Measurements from ENCODE around the gene MCM7. TPM values are rescaled to one million over a fixed set of nuclear protein-coding genes. Genes with fewer than 3 reads are reported as not detected.
A peak's percentile ranks its signal among the peaks of the same experiment; 100 is the strongest.

Gene MCM7
- total RNA-seq, 1 donor from 2014 or later = 101 TPM

DNA sequence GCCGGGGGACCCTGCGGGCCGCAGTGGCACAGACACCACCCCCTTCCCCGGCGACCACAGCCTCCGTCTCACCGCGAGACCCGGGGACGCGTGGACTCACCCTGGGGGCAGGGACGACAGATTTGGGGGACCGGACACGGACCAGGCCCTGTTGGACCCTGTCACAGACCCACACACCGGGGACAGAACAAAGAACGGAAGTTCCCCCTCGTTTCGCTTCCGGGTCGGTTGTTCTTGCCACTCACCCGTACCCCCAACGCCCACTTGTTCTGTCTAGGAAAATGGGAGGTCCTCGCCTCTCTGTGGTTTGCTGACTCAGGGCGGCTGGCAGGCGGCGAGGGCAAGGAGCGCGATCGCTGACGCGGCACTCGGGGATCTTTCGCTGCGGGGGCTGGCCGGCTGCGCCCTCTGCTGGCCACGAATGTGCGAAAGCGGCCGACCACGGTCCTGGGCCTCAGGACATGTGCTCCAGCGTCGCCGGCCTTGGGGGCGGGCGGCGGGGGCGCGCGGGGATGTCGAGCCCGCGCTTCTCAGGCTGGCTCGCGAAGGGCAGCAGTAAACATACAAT is 19.6 kb downstream of the MCM7 start, which contains the start of gene ZNF3:
TSS of gene ZNF3 (minus strand) at position 189 of the 568 bp plus-strand sequence. CDS start 4,366 bp downstream, outside the sequence.
- Histone ChIP-seq H3K27me3 (ENCODE audit: control insufficient read depth, insufficient read depth, low read length) (no peaks in the 10 kb centered on the region), H3K36me3 (ENCODE audit: control insufficient read depth, insufficient read depth, low read length) (peaks cover 2% of the 10 kb centered on the region), H3K4me3 (ENCODE audit: low read depth, low read length) (peak within 1 kb of the TSS; percentile 96)
- TF ChIP-seq, protein P1, sequence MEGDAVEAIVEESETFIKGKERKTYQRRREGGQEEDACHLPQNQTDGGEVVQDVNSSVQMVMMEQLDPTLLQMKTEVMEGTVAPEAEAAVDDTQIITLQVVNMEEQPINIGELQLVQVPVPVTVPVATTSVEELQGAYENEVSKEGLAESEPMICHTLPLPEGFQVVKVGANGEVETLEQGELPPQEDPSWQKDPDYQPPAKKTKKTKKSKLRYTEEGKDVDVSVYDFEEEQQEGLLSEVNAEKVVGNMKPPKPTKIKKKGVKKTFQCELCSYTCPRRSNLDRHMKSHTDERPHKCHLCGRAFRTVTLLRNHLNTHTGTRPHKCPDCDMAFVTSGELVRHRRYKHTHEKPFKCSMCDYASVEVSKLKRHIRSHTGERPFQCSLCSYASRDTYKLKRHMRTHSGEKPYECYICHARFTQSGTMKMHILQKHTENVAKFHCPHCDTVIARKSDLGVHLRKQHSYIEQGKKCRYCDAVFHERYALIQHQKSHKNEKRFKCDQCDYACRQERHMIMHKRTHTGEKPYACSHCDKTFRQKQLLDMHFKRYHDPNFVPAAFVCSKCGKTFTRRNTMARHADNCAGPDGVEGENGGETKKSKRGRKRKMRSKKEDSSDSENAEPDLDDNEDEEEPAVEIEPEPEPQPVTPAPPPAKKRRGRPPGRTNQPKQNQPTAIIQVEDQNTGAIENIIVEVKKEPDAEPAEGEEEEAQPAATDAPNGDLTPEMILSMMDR (IDR thresholded peaks at IDR 0.05; ENCODE audit: insufficient read depth, low read length, poor library complexity, severe bottlenecking) = peak; percentile 75
- DNase-seq (ENCODE audit: low read depth) = peak; percentile 90

DNA sequence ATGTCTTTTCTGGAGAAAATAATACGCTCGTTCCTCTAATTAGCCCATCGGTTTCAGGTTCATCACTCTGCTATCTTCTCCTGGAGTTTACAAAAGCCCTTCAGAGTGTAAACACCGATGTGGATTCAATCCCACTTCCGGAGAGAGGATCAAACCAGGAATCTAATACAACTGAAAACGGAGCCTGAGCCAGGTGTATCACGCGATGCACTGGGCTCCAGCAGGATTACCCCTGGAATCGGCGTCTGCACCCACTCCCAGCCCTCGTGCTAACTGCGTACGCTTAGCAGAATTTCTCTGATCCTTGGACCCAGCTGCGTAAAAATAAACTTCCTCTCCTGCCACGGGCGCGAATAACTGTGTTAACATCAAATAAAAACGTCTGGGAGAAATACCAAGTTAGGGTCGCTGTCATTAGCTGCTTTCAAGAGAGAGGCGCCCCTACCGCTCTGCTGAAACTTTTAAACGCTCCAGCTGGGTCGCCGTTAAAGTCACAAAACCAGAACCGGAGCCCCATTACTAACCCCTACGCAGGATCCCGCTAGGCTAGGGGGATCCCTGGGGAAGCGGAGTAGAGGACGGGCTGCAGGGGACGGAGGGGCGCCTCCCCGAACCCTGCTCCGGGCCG is 20.2 kb downstream of the MCM7 start:
- no peaks in the 10 kb centered on the region for H3K27me3 ChIP-seq (ENCODE audit: control insufficient read depth, insufficient read depth, low read length)
- H3K4me3 ChIP-seq (ENCODE audit: low read depth, low read length) = peak overlapping the region; percentile 96
- peaks cover 3% of the 10 kb centered on the region for H3K36me3 ChIP-seq (ENCODE audit: control insufficient read depth, insufficient read depth, low read length)
- TF ChIP-seq, protein P1 (IDR thresholded peaks at IDR 0.05; ENCODE audit: insufficient read depth, low read length, poor library complexity, severe bottlenecking) = no peak
- DNase-seq (ENCODE audit: low read depth) = no peak

DNA sequence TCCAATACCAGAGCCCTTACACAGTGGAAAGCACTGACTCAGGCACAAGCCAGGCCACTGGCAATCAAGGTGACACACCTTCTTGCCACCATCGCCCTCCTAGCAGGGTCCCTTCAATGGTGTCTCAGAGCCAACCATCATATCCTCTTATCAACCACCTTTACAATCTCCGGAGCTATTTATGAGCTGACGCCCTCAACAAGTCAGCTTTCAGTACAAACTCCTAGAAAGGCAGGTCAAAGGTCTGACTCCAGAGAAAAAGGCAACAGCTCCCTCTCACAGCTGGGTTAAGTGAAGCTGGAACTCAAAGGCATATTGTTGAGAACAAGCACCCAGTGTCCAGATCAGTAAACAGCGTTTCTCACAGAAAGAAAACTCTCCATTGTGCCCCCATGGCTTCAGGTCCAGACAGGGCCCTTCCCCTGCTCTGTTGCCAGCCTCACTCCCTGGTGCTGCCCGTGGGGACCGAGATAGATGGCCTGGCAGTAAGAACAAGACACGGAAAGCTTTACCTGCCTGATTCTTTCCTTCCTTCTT is 22.1 kb downstream of the MCM7 start:
- no peaks in the 10 kb centered on the region for H3K27me3 ChIP-seq (ENCODE audit: control insufficient read depth, insufficient read depth, low read length)
- no peak overlapping the region for H3K4me3 ChIP-seq (ENCODE audit: low read depth, low read length)
- TF ChIP-seq, protein P1 (IDR thresholded peaks at IDR 0.05; ENCODE audit: insufficient read depth, low read length, poor library complexity, severe bottlenecking) = no peak
- no peak for DNase-seq (ENCODE audit: low read depth)
- peaks cover 11% of the 10 kb centered on the region for H3K36me3 ChIP-seq (ENCODE audit: control insufficient read depth, insufficient read depth, low read length)

DNA sequence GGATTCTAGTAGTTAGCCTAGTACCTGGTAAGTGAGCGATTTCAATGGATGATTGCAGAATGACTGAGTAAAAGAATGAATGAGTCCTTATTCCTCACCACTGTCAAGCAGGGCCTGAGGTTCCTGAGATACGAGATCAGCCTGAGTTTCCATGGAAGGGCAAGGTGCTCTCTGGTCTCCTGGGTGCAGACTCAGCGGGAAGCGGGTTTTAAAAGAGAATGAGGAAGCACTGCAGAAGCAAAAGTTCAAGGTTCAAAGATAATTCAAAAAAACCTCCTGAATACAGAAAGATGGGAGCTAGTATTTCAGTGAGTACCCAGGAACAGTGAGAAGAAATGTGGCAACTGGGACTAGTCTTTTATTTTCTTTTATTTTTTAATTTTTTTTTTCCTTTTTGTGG is 24.0 kb downstream of the MCM7 start:
- Histone ChIP-seq H3K36me3 (ENCODE audit: control insufficient read depth, insufficient read depth, low read length) (peaks cover 15% of the 10 kb centered on the region), H3K4me3 (ENCODE audit: low read depth, low read length) (no peak overlapping the region)

DNA sequence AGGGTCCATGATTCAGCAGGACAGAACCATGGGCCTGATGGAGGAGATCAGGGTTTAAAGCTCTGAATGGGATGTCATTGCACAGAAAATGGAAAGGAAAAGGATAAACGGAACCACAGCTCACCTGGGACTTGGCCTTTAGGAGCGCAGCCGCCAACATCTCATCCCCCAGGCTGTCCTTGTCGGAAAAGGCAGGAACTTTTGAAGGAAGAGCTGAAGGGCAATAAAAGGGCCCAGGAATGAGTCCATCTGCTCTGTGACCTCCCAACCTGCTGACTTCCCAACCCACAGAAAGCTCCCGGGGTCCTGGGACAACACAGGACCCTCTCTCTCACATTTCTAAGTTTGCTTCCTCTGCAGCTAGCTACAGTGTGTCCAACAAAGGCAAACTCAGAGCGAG is 25.8 kb downstream of the MCM7 start:
- peaks cover 24% of the 10 kb centered on the region for H3K36me3 ChIP-seq (ENCODE audit: control insufficient read depth, insufficient read depth, low read length)

More for the DNA sequence above, 24.0 kb downstream of the MCM7 start:
- H3K27me3 ChIP-seq (ENCODE audit: control insufficient read depth, insufficient read depth, low read length) = no peaks in the 10 kb centered on the region
- TF ChIP-seq, protein P1 (IDR thresholded peaks at IDR 0.05; ENCODE audit: insufficient read depth, low read length, poor library complexity, severe bottlenecking) = no peak
- DNase-seq (ENCODE audit: low read depth) = no peak

More for the DNA sequence above, 25.8 kb downstream of the MCM7 start:
- TF ChIP-seq, protein P1 (IDR thresholded peaks at IDR 0.05; ENCODE audit: insufficient read depth, low read length, poor library complexity, severe bottlenecking) = no peak
- DNase-seq (ENCODE audit: low read depth) = no peak
- Histone ChIP-seq H3K4me3 (ENCODE audit: low read depth, low read length) (no peak overlapping the region), H3K27me3 (ENCODE audit: control insufficient read depth, insufficient read depth, low read length) (no peaks in the 10 kb centered on the region)
